NCI-H2029 (cell line): ENCODE results near the gene KANTR.
A peak's percentile ranks its signal among the peaks of the same experiment; 100 is the strongest.

ENCODE experiments used
- DNase-seq: peaks from one replicate; lab custom pipeline; 2025; lab: John Stamatoyannopoulos, UW

Gene KANTR, protein sequence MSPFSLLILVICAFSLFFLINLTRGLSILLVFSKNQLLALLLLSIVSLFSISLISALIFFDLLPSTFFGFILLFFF

DNA sequence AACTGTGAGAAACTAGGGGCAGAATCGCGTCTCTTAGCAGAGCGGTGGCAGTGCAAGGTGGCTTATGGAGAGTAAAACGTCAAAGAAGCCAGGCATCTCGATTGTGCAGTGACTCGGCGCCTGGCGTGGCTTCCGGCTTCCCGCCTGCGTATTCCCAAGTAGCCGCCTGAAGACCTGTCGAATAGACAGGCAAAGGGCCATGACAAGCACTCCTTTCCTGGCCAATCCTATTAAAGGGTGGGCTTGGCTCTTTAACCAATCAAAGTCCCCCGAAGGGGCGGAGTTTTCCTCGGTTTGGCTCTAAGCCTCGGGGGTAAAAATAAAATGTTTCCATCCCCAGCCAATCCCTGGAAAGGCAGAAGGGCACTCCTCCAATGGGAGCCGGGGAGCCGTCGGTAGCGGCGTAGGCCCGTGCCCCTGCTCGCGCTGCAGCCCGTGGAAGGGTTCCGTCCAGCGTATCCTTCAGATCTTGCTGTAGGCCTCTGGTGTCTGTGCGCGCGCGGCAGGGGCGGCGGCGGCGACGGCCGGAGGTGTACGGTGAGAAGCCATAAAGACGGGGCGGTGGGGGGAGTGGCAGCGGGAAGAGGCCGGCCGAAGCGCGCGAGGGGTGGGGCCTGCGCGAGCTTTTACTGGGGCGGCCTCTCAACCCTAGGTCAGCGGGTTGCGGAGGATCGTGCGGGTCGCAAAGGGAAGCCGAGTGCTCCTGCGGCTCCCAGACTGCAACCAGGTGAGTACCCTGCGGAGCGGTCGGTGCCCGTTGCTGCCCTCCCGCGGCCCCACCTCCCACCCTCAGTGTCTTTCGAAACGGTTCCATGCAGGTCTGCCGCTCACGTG, at the start of gene KANTR:
KANTR (plus strand) TSS at position 395 of the 834 bp plus-strand sequence. CDS start 30,131 bp downstream, outside the sequence.
- DNase-seq: peak; percentile 92

DNA sequence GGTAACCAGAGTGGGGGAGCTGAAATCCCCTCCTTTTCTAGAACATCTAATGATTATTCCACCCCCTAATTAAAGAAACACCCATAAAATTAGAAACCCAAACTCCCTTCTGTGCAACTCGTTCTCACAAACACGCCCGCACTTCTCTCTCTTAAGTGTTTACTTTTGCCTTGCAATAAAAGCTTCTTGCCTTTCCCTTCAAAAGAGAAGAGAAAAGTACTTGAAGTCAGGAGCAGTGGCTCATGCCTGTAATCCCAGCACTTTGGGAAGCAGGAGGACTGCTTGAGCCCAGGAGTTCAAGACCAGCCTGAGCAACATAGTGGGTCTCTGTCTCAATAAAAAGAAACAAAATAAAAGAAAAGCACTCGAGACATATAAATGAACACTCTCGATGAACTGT, 48.9 kb upstream of the KANTR start:
- DNase-seq: no peak

DNA sequence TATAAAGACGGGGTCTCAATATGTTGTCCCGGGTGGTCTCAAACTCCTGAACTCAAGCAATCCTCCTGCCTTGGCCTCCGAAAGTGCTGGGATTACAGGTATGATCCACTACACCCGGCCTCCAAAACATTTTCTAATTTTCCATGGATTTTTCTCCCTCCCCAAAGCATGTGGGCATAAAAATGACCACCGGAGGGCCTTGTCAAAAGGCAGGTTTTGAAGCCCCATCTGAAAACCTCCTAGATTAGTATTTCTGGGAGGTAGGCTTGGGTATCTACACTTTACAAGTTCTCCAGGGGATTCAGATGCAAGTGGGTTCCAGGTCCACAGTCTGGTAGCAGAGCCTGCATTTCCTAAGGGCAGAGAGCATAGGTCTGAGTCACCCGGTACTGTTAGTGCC, 46.7 kb upstream of the KANTR start:
- no peak for DNase-seq

DNA sequence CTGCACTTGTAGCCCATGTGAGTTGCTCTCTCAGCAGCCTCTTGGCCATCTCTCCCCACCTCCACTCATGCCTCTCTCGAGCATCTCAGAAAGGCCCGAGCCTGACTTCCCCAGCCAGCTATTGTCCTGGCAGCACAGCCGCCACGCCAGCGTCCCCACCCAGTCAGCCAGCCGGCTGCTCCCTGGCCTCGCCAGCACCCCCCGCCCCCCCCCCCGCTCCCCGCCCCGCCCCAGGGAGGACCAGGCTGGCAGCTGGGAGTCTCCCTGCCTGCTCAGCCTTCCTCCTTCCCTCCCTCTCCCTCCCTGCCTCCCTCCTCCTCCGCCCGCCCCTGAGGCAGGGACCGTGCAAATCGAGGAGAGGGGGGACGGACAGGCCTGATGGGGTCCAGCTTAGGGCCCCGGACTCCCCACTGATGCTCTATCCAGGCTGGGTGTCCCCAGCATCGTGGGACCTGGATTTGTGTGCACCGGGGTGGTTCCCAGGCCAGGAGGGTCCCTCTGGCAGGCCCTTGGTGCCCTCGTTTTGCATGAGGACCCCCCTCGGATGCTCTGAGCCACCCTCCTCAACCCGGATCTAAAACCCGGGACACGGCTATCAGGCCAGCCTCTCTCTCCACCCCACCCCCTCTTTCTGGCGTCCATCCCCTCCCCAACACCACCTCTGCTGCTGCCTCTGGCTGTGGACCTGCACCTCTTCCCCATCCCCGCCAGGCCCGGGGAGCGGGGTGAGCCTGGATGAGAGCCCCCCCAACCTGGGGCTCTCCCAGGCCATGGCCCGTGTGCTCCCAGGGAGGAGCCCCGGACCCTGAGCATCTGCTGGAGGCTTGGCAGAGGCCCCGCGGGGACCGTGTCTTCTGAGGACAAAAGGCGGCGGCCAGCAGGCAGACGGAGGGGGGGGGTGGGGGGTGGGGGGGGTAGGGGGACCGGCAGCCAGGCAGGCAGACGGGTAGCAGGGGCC, 45.5 kb upstream of the KANTR start, which contains the start of gene GPR173:
GPR173 (plus strand) TSS at position 621 of the 958 bp plus-strand sequence. CDS start 27,833 bp downstream, outside the sequence.
- DNase-seq: no peak

DNA sequence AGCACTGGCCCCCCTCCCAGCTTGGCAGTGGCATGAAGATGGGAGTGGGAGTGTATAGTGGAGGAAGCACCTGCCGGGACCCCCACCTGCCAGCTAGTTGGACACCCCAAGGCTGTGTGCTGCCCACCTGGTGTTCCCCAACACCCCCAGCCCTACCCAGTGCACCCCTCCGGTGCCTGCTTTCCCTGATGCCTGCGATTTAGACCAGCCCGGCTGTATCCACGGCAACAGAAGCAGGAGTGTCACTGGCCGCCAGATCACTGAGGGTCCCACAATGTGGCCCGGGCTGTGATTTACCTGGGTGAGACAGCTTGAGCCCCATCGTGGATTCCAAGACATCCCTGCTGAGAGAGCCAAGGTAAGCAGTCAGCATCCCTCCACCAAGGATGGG, 44.8 kb upstream of the KANTR start:
- DNase-seq: no peak

DNA sequence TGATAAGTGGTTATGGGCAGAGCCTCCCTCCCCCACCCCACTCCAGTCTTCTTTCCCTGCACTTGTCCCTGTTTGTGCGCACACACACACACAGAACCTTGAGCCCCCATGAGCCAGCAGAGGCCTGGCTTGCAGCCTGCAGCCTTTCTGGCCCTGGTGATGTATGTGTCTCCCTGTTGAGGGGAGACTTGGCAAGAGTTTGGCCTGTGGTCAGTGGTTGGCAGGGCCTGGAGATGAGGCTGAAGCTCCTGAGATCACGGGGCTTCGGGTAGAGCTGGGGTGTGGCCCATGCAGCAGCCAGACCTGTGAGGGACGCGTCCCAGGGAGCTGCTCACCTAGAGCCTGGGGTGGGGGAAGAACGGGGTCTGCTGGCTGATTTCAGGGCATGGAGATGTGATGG, 43.1 kb upstream of the KANTR start:
- no peak for DNase-seq

DNA sequence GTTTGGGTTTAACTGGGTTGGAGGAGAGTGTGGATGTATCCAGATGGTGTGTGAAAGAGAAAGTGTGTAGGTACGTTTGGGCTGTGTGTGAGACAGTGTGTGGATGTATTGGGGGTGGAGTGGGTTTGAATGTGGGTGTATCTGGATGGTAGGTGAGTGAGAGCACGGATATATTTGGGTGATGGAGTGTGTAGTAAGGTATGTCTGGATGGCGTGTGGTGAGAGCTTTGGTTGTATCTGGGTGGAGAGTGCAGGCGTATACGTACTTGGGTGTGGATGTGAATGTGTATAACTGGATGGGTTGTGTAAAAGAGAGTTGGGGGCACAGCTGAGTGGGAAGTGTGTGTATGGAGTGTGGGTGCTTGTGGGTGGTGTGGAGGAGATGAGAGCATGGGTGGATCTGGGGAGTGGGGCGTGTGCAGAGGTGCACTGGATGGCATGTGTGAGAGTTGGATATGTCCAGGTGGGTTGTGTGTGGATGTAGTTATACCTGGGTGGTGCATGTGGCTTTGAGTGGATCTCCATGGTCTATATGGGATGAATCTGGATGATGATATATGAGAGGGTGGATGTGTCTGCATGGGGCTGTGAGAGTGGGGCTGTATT, 38.6 kb upstream of the KANTR start:
- DNase-seq: no peak

DNA sequence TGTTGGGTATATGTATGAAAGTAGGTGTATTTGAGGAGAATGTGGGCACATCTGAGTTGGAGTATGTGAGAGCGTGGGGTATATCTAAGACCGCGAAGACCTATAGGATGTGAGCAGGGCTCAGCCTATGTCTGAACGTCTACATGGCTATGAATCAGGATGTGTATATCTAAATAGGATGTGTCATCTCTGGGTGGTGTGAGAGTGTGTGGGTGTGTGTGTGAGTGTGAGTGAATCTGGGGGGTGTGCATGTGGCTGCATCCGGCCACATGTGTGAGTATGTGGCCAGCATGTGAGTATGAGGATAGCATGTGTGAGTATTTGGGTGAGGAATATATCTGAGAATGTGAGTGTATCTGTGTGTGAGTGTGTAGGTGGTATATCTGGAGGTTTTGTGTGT, 37.6 kb upstream of the KANTR start:
- no peak for DNase-seq

DNA sequence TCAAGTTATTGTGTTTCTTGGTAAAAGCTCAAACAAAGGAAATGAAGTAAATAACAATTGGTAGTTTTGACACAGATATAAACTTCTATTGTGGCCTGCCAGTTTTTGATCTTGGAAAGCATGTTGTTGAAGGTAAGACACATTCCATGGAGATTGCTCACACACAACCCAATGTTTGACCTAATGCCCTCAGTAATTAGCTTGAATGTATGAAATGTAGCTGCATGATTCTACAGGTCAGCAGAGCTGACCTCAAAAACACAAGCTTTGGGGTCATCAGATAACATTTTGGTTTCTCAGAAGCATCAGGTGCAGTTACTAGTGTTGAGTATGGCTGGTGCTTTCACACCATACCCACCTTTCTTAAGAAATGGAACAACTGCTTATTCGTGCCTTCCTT, 28.8 kb upstream of the KANTR start:
- DNase-seq: no peak

DNA sequence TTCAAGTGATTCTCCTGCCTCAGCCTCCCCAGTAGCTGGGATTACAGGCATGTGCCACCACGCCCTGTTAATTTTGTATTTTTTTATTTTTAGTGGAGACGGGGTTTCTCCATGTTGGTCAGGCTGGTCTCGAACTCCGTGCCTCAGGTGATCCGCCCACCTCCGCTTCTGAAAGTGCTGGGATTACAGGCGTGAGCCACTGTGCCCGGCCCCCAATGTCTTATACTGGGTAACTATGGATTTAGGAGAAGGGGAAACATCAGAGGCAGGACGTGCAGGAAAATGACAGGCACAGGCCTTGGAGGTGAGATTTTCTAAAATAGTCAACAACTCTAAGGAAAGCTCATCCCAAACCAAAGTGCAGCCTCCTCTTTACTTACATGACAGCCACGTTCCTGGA, 22.9 kb upstream of the KANTR start:
- no peak for DNase-seq

DNA sequence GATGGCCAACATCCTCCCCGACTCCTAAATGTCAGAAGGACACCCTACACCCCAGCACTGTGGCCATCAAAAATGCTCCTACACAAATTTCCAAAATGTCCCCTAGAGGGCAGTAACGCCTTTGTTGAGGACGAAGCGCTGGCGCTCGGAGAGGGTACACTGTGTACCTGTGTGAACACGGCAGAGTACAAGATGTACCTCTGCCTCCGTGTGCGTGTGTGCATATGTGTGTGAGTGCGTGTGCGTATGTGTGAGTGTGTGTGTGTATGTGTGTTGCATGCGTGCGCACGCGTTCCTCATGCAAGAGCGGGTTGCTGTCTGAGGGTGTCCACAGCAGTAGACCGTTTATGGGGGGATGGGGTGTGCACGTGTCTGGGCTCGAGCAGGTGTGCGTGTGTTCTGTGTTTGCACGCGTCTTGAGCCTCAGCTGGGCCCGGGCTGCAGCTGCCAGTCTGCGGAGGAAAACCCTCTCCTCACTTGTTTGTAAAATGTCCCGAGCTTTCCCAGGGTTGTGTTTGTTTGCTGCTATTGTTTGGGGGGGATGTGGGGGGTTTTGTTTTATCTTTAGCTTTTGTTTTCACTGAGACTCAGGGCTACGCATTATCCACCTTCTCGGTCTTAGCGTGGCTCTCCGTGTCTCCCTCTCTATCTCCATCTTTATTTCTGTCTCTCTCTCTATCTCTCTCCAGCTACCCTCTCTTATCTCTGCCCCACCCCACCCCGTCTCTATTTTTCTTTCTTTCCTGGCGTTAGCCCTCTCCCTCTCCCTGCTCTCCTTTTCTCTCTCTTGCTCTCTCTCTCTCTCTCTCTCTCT, 22.1 kb upstream of the KANTR start:
- DNase-seq: peak; percentile 75

DNA sequence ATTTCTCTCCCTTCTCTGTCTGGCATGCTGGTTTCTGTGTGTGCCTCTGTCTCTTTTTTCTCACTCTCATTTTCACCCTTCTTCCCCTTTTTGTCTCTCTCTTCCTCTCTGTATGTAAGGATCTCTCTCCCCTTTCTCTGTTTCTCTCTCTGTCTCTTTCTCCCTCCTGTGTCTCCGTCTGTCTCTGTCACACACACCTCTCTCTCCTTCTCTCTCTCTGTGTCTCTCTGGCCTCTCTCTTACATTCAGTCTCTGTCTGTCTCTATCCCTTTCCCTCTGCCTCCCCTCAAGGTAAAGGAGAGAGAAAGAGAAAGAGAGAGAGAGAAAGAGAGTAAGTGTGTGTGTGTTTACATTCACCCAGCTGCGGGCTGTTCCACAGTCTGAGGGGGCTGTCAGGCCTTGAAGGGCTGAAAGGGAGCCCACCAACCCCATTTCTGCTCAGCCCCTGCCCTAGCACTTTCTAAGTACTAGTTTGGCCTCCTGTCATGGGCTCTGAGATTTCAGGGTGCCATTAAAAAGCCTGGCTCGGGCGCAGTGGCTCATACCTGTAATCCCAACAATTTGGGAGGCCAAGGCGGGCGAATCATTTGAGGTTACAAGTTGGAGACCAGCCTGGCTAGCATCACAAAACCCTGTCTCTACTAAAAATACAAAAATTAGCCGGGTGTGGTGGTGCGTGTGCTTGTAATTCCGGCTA, 21.4 kb upstream of the KANTR start:
- DNase-seq: no peak

DNA sequence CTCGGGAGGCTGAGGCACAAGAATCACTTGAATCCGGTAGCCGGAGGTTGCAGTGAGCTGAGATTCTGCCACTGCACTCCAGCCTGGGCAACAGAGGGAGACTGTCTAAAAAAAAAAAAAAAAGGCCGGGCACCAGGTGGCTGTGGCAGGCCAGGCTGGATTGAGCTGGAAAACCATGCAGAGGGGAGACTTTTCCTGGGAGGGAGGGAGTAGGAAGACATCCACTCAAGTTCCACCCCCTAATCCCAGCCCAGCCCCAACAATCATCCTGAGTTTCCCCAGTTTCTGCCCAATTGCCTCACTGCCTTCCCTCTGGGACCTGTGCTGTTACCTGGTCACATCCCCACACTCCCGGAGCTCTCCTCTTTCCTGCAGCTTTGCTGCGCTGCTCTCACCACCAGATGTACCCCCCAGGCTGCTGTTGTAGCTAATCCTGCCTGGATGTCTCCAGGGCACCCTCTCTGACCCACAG, 20.8 kb upstream of the KANTR start:
- DNase-seq: no peak

DNA sequence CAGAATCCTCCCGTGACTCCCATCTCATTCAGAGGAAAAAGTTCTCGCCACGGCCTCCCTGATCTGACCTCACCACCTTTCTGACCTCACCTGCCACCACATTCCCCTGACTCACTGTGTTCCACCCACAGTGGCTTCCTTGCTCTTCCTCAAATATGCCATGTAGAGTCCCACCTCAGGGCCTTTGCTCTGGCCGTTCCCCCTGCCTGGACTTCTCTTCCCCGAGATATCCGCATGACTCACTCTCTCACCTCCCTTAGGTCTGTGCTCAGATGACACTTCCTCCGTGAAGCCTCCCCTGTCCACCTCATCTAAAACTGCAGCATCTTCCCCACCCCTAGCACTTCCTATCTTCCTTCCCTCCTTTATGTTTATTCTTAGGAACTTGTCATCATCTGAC, 18.9 kb upstream of the KANTR start:
- no peak for DNase-seq

DNA sequence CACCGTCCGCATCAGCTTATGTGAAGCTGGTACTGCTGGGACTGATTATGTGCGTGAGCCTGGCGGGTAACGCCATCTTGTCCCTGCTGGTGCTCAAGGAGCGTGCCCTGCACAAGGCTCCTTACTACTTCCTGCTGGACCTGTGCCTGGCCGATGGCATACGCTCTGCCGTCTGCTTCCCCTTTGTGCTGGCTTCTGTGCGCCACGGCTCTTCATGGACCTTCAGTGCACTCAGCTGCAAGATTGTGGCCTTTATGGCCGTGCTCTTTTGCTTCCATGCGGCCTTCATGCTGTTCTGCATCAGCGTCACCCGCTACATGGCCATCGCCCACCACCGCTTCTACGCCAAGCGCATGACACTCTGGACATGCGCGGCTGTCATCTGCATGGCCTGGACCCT, 17.3 kb upstream of the KANTR start:
- DNase-seq: no peak

DNA sequence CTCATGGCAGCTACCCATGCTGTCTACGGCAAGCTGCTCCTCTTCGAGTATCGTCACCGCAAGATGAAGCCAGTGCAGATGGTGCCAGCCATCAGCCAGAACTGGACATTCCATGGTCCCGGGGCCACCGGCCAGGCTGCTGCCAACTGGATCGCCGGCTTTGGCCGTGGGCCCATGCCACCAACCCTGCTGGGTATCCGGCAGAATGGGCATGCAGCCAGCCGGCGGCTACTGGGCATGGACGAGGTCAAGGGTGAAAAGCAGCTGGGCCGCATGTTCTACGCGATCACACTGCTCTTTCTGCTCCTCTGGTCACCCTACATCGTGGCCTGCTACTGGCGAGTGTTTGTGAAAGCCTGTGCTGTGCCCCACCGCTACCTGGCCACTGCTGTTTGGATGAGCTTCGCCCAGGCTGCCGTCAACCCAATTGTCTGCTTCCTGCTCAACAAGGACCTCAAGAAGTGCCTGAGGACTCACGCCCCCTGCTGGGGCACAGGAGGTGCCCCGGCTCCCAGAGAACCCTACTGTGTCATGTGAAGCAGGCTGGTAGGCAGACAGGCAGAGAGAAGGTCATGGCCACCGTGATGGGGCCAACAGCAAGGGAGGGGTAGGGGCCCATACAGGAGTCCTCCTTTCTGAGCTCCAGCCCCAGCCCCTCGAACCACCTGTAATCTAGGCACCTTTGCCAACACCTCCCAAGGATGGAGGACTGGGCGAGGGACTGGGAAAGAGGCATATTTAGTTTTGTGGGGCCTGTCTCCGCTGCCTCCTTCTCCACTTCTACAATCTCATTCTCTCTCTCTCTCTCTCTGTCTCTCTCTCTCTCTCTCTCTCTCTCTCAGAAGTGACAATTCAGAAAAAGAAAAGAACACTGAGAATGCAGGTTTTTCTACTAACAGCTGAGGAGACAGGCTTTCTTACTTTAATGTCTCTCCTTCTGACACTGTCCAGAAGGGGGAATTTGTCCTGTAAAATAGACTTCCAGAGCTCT, 16.4 kb upstream of the KANTR start:
- DNase-seq: no peak

DNA sequence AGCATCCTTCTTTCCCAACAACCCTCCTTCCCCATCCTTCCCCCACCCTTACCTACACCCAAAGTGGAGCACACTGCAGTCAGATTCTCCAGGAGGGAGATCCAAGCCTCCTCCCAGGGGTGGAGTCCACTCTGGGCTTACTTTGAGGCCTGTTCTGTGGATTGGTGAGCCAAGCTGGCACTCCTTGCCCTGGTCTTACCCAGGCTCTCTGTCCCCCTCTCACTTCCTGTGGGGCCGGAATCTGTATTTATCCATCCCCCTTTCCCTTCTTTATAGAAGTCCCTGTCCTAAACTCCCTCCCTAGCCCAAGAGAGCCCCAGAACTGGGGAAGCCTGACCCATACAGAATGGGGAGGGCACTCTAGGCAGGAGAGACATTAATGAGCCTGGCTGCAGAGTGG, 15.0 kb upstream of the KANTR start:
- DNase-seq: no peak

DNA sequence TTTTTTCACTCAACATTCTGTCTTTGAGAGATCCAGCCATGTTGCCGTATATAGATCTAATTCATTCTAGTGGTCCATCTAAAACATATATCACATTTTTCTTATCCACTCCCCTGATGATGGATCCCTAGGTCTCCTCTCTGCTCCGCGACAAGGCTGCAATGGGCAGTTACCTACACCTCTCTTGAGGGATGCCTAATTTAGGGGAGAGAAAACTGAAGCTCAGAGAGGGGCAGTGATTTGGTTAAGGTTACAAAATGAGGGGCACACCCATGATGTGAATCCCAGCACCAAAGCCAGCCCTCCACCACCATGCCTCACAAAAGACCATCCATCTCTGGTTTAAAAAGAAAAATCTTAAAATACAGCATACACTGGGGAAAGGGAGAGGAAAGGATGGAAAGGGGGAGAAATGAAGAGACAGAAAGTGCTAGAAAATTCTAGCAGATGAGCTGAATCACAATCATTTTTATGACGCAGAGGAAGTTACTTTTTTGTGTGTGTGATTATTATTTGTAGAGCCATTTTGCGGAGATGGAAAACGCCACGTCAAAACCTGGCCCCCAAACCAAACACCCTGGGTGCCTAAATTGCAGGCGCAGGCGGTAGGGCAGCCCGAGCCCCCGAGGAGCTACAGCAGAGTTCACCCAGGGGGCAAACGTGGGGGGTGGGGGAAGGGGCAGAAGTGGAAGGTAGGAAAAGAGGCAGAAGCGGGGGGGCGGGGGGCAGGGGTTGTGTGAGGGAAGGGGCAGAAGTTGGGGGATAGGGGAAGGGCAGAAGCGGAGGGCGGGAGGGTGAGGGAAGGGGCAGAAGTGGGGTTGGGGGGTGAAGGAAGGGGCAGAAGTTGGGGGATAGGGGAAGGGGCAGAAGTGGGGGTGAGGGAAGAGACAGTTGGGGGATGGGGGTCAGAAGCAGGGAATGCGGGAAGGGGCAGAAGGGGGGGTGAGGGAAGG, 13.0 kb upstream of the KANTR start:
- no peak for DNase-seq
